Tibial artery (tissue), 4 donors: ENCODE data around the gene MTNR1A.
A peak's percentile ranks its signal among the peaks of the same experiment; 100 is the strongest.

Experiments used
- DNase-seq, 2 donors: peaks; one replicate each; pipeline ENCODE4 v3.0.0-alpha.2; 2019
- H3K27ac ChIP-seq, 2 donors: fragments of 200-600 bp; sonication (generic) in 1 of 2; 1 replicate in 1 of 2; 2 replicates in 1 of 2; pipeline ENCODE4 v1.5.1; 2018 to 2019; ENCODE audit warnings: mild to moderate bottlenecking in 1 of 2
- H3K27me3 ChIP-seq, 2 donors: fragments of 200-600 bp; sonication (generic) in 1 of 2; one replicate each; pipeline versions ENCODE4 v1.5.1 to v1.6.0; 2016 to 2019
- H3K36me3 ChIP-seq, 3 donors: fragments of 200-600 bp; sonication (generic) in 2 of 3; one replicate each; pipeline ENCODE4 v1.5.1; 2016 to 2019; ENCODE audit warnings: mild to moderate bottlenecking in 2 of 3
- H3K4me1 ChIP-seq, 4 donors: fragments of 200-600 bp; sonication (generic) in 2 of 4; 1 replicate in 3 of 4; 2 replicates in 1 of 4; pipeline ENCODE4 v1.5.1; 2016 to 2019
- H3K4me3 ChIP-seq, 2 donors: fragments of 200-600 bp; sonication (generic) in 1 of 2; 1 replicate in 1 of 2; 2 replicates in 1 of 2; pipeline ENCODE4 v1.5.1; 2018 to 2019; ENCODE audit warnings: mild to moderate bottlenecking in 2 of 2
- H3K9me3 ChIP-seq, 3 donors: fragments of 200-600 bp; sonication (generic) in 1 of 3; one replicate each; pipeline ENCODE4 v1.5.1; 2016 to 2019
- intact Hi-C: fragments of 100-400 bp; cut with DNase I; formaldehyde crosslinking; loops from one replicate; pipeline ENCODE4 v1.15.0; 2023; ENCODE audit warnings: low total_unique reads
- TF ChIP-seq, protein P1 (sequence below), 2 experiments: fragments of 200-600 bp in 1 of 2; fragments of 450-650 bp in 1 of 2; IDR thresholded peaks; one replicate each; pipeline ENCODE4 v1.5.1; 2017 to 2019; ENCODE audit warnings: antibody characterized with exemption in 2 of 2, mild to moderate bottlenecking in 1 of 2, moderate library complexity in 1 of 2

MTNR1A gene

GRCh38 chr4:186554914-186555827 is at the start of gene MTNR1A:
TSS of gene MTNR1A (minus strand) at chr4:186555567. CDS start at chr4:186555365, 202 bp downstream.
- peaks cover 0 to 14% (median 13%) of the 10 kb centered on the region in 4 donors for H3K4me1 ChIP-seq
- DNase-seq, result no peak
- intact Hi-C loops, result no loop called here
- no peak within 1 kb of the TSS for H3K27ac ChIP-seq
- H3K4me3 ChIP-seq, result peak within 1 kb of the TSS; percentile 17 to 45
- no peaks in the 10 kb centered on the region for H3K36me3 ChIP-seq
- H3K9me3 ChIP-seq, result no peaks in the 10 kb centered on the region
- TF ChIP-seq, protein P1, sequence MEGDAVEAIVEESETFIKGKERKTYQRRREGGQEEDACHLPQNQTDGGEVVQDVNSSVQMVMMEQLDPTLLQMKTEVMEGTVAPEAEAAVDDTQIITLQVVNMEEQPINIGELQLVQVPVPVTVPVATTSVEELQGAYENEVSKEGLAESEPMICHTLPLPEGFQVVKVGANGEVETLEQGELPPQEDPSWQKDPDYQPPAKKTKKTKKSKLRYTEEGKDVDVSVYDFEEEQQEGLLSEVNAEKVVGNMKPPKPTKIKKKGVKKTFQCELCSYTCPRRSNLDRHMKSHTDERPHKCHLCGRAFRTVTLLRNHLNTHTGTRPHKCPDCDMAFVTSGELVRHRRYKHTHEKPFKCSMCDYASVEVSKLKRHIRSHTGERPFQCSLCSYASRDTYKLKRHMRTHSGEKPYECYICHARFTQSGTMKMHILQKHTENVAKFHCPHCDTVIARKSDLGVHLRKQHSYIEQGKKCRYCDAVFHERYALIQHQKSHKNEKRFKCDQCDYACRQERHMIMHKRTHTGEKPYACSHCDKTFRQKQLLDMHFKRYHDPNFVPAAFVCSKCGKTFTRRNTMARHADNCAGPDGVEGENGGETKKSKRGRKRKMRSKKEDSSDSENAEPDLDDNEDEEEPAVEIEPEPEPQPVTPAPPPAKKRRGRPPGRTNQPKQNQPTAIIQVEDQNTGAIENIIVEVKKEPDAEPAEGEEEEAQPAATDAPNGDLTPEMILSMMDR (IDR thresholded peaks at IDR 0.05), result no peak
- H3K27me3 ChIP-seq, result peaks cover 0 to 44% of the 10 kb centered on the region in 2 donors

DNA sequence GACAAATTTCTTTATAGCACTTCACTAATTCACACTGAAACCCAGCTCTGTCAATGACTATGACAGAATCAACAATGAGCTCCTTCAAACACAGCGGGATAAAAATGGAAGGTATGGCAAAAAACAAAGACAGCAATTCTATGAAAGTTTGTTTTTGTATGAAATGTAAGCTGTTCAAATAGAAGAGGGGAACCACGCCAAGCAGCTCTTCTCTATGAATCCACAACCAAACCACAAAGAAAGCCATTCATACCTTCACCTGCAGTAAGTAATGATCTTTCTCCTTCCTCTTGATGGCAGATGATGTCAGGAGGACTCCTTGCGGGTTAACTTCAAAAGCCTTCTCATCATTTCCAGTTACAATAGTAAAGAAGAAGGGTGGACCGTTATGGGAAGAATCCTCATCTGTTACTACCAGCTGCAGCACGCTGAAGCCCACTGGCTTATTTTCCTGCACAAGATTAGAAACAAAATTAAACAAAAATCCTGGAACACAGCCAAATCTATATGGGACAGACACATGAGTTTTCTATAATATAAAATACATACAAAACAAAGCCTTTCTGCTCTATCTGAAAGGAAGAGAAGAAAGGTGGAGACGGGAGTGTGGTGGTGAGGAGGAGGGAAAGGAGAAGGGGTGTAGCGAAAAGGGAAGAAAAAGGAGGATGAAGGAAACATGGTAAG is 48.9 kb upstream of the MTNR1A start:
- no peaks in the 10 kb centered on the region for H3K4me1 ChIP-seq
- intact Hi-C loops, result no loop called here
- H3K27me3 ChIP-seq, result no peaks in the 10 kb centered on the region
- peaks cover 73 to 99% (median 93%) of the 10 kb centered on the region in 3 donors for H3K36me3 ChIP-seq
- no peak for DNase-seq
- TF ChIP-seq, protein P1 (IDR thresholded peaks at IDR 0.05), result no peak
- H3K27ac ChIP-seq, result no peak overlapping the region
- no peaks in the 10 kb centered on the region for H3K9me3 ChIP-seq
- no peak overlapping the region for H3K4me3 ChIP-seq

DNA sequence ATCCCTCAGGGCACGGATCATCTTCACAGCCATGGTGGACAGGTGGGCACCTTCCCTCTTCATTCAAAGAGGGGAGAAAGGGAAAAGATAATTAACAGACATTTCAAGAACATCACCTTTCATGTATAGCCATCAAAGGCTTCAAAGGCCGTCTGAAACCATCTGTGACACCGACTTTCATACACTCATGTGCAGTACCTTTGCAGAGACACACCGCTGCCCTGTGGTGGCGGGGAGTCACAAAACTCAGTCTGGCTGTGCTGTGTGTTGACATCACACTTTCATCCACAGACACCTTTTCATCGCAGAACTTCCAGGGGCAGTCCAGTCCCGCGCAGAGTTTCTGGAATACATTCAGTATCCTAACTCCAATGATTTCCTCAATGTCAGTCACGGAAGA is 47.6 kb upstream of the MTNR1A start:
- no peaks in the 10 kb centered on the region for H3K27me3 ChIP-seq
- no peak overlapping the region for H3K4me3 ChIP-seq
- TF ChIP-seq, protein P1 (IDR thresholded peaks at IDR 0.05), result no peak
- H3K9me3 ChIP-seq, result no peaks in the 10 kb centered on the region
- no peak for DNase-seq
- H3K4me1 ChIP-seq, result no peaks in the 10 kb centered on the region
- peaks cover 72 to 99% (median 90%) of the 10 kb centered on the region in 3 donors for H3K36me3 ChIP-seq
- intact Hi-C loops, result no loop called here
- no peak overlapping the region for H3K27ac ChIP-seq

DNA sequence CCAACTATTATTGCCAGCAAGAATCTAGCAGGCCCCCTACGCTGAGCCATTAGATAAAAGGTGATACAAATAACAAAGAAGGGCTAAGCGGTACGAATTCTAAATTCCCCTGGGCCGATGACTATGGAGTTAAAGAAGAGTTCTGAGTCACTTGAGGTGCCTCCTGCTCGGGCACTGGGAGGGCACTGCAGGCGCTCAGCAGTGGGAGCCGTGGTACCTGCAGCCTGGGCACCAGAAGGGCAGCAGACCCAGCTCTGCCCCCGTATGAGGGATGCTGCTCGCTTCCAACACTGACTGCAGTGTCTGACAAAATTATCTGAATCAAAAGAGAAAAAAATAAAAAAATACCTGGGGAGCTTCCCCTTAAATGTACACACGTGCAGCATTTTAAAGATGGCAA is 44.1 kb upstream of the MTNR1A start:
- Histone ChIP-seq H3K4me3 (no peak overlapping the region), H3K27me3 (no peaks in the 10 kb centered on the region), H3K27ac (no peak overlapping the region), H3K9me3 (no peaks in the 10 kb centered on the region), H3K4me1 (no peaks in the 10 kb centered on the region), H3K36me3 (peaks cover 73 to 96% (median 85%) of the 10 kb centered on the region in 3 donors)
- intact Hi-C loops, result no loop called here
- TF ChIP-seq, protein P1 (IDR thresholded peaks at IDR 0.05), result no peak
- no peak for DNase-seq

DNA sequence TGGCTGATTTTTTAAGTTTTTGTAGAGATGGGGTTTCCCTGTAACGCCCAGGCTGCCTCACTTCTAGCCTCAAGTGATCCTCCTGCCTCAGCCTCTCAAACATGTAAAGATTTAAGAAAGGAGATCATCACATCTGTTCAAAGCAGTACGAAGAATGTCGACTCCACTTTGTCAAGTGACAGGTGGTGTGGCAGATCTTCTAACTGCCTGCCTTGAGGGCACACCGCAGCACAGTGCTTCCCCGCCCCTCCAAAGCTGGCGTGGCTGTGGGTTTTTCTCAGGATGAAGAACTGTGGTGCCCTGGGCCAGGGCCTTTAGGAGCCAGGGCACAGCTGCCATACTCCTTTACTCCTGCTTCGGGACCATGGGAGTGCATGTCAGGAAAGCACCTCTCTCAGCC is 43.3 kb upstream of the MTNR1A start:
- Histone ChIP-seq H3K9me3 (no peaks in the 10 kb centered on the region), H3K4me1 (no peaks in the 10 kb centered on the region), H3K4me3 (no peak overlapping the region), H3K36me3 (peaks cover 72 to 94% (median 84%) of the 10 kb centered on the region in 3 donors), H3K27ac (no peak overlapping the region), H3K27me3 (no peaks in the 10 kb centered on the region)
- TF ChIP-seq, protein P1 (IDR thresholded peaks at IDR 0.05), result no peak
- DNase-seq, result no peak
- intact Hi-C loops, result no loop called here
